Upper lobe of left lung (tissue), 6 donors: ENCODE data around the gene OR13C3. TPM values are rescaled to one million over a fixed set of nuclear protein-coding genes. Genes with fewer than 3 reads are reported as not detected.

ENCODE experiments used
- ATAC-seq, 2 donors: fragments of 200-7000 bp; cut with Tn5 transposase; one replicate each; pipeline ENCODE4 v1.9.1; 2022; ENCODE audit warnings: mild to moderate bottlenecking in 2 of 2, moderate library complexity in 2 of 2; ENCODE audit not compliant: low FRiP score in 2 of 2
- DNase-seq, 2 donors: peaks; one replicate each; pipeline ENCODE4 v3.0.0-alpha.2; 2019 to 2020
- H3K27ac ChIP-seq, 4 donors: fragments of 200-600 bp; sonication (generic); one replicate each; pipeline ENCODE4 v1.5.1; 2016 to 2019
- H3K27me3 ChIP-seq, 4 donors: fragments of 200-600 bp; sonication (generic); one replicate each; pipeline ENCODE4 v1.5.1; 2017 to 2019
- H3K36me3 ChIP-seq, 4 donors: fragments of 200-600 bp; sonication (generic); one replicate each; pipeline ENCODE4 v1.5.1; 2016 to 2019
- H3K4me1 ChIP-seq, 4 donors: fragments of 200-600 bp; sonication (generic); one replicate each; pipeline ENCODE4 v1.5.1; 2018 to 2019
- H3K4me3 ChIP-seq, 4 donors: fragments of 200-600 bp; sonication (generic); one replicate each; pipeline ENCODE4 v1.5.1; 2017 to 2019; ENCODE audit warnings: mild to moderate bottlenecking in 2 of 4, moderate library complexity in 1 of 4
- H3K9me3 ChIP-seq, 4 donors: fragments of 200-600 bp; sonication (generic); one replicate each; pipeline ENCODE4 v1.5.1; 2018 to 2019
- EP300 ChIP-seq, 4 donors: sonication (generic); formaldehyde crosslinking; IDR thresholded peaks; one replicate each; pipeline ENCODE4 v1.5.1; 2017; ENCODE audit warnings: antibody characterized with exemption in 4 of 4, control low read depth in 2 of 4
- POLR2A ChIP-seq, 4 donors: fragments of 450-650 bp; IDR thresholded peaks; one replicate each; pipeline ENCODE4 v1.5.1; 2016 to 2017; ENCODE audit warnings: antibody characterized with exemption in 4 of 4, mild to moderate bottlenecking in 2 of 4
- POLR2AphosphoS5 ChIP-seq, 2 donors: sonication (generic); formaldehyde crosslinking; IDR thresholded peaks; one replicate each; pipeline ENCODE4 v1.5.1; 2017; ENCODE audit warnings: antibody characterized with exemption in 2 of 2
- WGBS, 2 donors: methylation state at CpG; one replicate each; pipeline ENCODE4 v1.1.5; 2017 to 2018; 5-methylcytosine and 5-hydroxymethylcytosine counted together
- total RNA-seq, 6 donors: library from RNA; depleted of rRNA in 4 of 6; stranded (reverse); fragments of >200 nt in 4 of 6; gene quantifications; one replicate each; pipeline versions ENCODE4 v1.1.0 to v1.2.1, GENCODE V29; 2016 to 2021
- TF ChIP-seq, protein P1 (sequence below), 6 experiments: fragments of 450-650 bp in 4 of 6; fragments of 200-600 bp in 2 of 6; sonication (generic) in 2 of 6; IDR thresholded peaks; one replicate each; pipeline ENCODE4 v1.5.1; 2016 to 2019; ENCODE audit warnings: antibody characterized with exemption in 6 of 6
- donor health status: DM: no; HTN: no; CAD: no; lungs with moderate emphysema.
- donor health status: DM: no; HTN: yes; CAD: no; lungs with severe emphysema.

The OR13C3 gene
- under 1 TPM in 1 of 6 donors, not detected in 5; 0.59 TPM for total RNA-seq

DNA sequence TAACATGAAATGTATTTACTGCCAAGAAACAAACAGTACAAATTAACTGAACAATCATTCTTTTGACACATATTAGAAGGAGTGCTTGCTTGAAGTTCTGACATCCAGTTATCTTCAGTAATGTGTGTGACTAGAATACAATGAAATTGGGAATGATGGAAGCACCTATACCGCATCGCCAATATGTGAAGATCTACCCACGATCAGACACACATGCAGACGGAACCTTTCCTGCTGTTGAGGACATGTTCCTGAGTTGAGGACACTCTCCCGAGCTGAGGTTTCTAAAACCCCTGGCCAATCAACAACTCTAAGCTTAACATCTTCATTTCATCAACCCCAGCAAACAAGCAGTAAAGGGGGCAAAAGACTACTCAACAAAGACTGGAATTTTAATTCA is at the start of gene OR13C3:
Gene OR13C3, minus strand, starts transcription at position 101 of the 400 bp plus-strand sequence. CDS start 133 bp downstream, outside the sequence.
- Histone ChIP-seq H3K27me3 (no peaks in the 10 kb centered on the region), H3K27ac (no peak within 1 kb of the TSS), H3K36me3 (no peaks in the 10 kb centered on the region), H3K4me1 (no peaks in the 10 kb centered on the region), H3K9me3 (no peaks in the 10 kb centered on the region), H3K4me3 (no peak within 1 kb of the TSS)
- TF ChIP-seq, protein P1, sequence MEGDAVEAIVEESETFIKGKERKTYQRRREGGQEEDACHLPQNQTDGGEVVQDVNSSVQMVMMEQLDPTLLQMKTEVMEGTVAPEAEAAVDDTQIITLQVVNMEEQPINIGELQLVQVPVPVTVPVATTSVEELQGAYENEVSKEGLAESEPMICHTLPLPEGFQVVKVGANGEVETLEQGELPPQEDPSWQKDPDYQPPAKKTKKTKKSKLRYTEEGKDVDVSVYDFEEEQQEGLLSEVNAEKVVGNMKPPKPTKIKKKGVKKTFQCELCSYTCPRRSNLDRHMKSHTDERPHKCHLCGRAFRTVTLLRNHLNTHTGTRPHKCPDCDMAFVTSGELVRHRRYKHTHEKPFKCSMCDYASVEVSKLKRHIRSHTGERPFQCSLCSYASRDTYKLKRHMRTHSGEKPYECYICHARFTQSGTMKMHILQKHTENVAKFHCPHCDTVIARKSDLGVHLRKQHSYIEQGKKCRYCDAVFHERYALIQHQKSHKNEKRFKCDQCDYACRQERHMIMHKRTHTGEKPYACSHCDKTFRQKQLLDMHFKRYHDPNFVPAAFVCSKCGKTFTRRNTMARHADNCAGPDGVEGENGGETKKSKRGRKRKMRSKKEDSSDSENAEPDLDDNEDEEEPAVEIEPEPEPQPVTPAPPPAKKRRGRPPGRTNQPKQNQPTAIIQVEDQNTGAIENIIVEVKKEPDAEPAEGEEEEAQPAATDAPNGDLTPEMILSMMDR (IDR thresholded peaks at IDR 0.05), result no peak
- TF ChIP-seq POLR2A (IDR thresholded peaks at IDR 0.05) (no peak), EP300 (IDR thresholded peaks at IDR 0.05) (no peak), POLR2AphosphoS5 (IDR thresholded peaks at IDR 0.05) (no peak)
- WGBS, 2 donors, result 92 to 95% methylated on average over 5 of the region's 5 CpGs
- no peak for ATAC-seq
- no peak for DNase-seq

DNA sequence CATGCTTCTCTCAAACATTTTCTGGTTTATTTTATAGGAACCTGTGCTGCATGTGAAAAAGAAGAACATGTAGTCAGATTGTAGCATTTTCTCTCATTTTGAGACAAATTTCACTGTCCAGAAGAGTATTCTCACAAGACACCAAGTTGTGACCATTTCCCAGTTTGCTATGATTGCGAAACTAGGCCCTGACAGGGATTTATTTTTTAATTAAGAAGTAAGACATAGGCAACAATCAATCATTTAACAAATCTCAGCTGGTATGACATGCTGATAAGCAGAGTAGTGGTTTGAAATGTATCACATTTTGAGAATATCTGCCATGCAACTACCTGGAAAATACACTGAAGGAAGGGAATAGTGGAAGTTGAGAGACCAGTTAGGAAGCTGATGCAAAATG is 43.9 kb upstream of the OR13C3 start:
- TF ChIP-seq POLR2A (IDR thresholded peaks at IDR 0.05) (no peak), POLR2AphosphoS5 (IDR thresholded peaks at IDR 0.05) (no peak), EP300 (IDR thresholded peaks at IDR 0.05) (no peak)
- TF ChIP-seq, protein P1 (IDR thresholded peaks at IDR 0.05), result no peak
- H3K27ac ChIP-seq, result no peak overlapping the region
- H3K27me3 ChIP-seq, result no peaks in the 10 kb centered on the region
- DNase-seq (no peak), ATAC-seq (no peak)
- WGBS, 2 donors, result 91 to 96% methylated on average over 1 of the region's 1 CpG
- H3K4me1 ChIP-seq, result no peaks in the 10 kb centered on the region
- no peaks in the 10 kb centered on the region for H3K9me3 ChIP-seq
- no peaks in the 10 kb centered on the region for H3K36me3 ChIP-seq
- no peak overlapping the region for H3K4me3 ChIP-seq

DNA sequence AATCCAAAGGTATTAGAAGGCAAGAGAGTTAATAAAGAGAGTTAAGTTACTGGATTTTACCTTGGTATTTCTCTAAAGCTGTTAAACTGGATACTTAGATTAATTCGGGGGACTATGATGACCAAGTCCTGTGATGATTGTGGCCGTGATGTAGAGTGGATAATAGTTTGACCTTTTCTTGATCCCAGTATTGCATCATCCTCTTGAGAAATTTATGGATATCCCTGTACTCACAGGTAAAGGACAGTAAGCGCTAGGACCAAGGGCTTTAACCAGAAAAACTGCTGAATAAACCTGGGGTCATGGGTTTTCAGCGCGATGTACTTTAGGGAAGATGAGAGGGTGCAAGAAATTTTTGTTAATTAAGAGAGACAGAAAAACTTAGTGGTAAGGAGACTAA is 40.6 kb upstream of the OR13C3 start:
- no peaks in the 10 kb centered on the region for H3K4me1 ChIP-seq
- no peaks in the 10 kb centered on the region for H3K36me3 ChIP-seq
- DNase-seq (no peak), ATAC-seq (no peak)
- H3K27me3 ChIP-seq, result no peaks in the 10 kb centered on the region
- WGBS, 2 donors, result 81 to 88% methylated on average over 5 of the region's 5 CpGs
- TF ChIP-seq POLR2AphosphoS5 (IDR thresholded peaks at IDR 0.05), result no peak
- TF ChIP-seq, protein P1 (IDR thresholded peaks at IDR 0.05), result no peak
- no peak for TF ChIP-seq EP300 (IDR thresholded peaks at IDR 0.05)
- H3K4me3 ChIP-seq, result no peak overlapping the region
- no peak overlapping the region for H3K27ac ChIP-seq
- peaks cover 0 to 6% (median 2%) of the 10 kb centered on the region in 4 donors for H3K9me3 ChIP-seq

DNA sequence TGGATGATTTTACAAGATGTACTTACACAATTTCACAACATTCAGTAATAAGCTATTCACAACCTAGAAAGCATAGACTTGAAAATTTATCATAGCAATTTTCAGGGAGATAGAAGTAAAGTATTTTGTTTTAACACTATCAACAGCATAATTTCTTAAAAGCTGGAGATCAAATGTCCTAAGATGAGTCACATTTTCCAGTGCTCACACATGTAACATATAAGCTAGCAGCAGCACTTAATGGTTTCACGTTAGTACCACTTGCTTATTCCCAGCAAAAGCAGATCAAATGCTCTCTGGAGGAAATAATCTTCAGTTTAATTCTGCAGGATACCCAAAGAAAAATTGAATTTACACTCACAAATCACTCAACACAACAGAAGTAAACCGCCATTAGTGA is 38.8 kb upstream of the OR13C3 start:
- TF ChIP-seq POLR2A (IDR thresholded peaks at IDR 0.05) (no peak), POLR2AphosphoS5 (IDR thresholded peaks at IDR 0.05) (no peak), EP300 (IDR thresholded peaks at IDR 0.05) (no peak)
- TF ChIP-seq, protein P1 (IDR thresholded peaks at IDR 0.05), result no peak
- H3K4me1 ChIP-seq, result no peaks in the 10 kb centered on the region
- 75 to 79% methylated on average over 2 of the region's 2 CpGs for WGBS, 2 donors

DNA sequence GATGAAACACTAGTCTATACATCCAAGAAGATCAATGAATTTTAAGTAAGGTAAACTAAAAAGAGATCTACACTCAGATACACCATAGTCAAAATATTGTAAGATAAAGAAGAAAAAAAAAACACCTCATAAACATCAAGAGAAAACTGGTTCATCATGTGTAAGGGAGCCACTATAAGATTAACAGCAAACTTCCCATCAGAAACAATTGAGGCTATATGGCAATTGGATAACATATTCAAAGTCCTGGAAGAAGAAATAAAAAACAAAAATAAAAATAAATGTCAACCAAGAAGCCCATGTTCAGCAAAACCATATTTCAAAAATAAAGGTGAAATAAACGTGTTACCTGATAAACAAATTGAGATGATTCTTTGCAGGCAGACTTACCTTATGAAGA is 36.0 kb upstream of the OR13C3 start:
- Histone ChIP-seq H3K27me3 (no peaks in the 10 kb centered on the region), H3K4me1 (no peaks in the 10 kb centered on the region), H3K27ac (no peak overlapping the region), H3K36me3 (no peaks in the 10 kb centered on the region), H3K4me3 (no peak overlapping the region), H3K9me3 (peaks cover 0 to 7% (median 2%) of the 10 kb centered on the region in 4 donors)
- WGBS, 2 donors, result 59 to 70% methylated on average over 1 of the region's 1 CpG
- TF ChIP-seq, protein P1 (IDR thresholded peaks at IDR 0.05), result no peak
- no peak for TF ChIP-seq EP300 (IDR thresholded peaks at IDR 0.05)
- no peak for TF ChIP-seq POLR2AphosphoS5 (IDR thresholded peaks at IDR 0.05)
- no peak for TF ChIP-seq POLR2A (IDR thresholded peaks at IDR 0.05)
- DNase-seq (no peak), ATAC-seq (no peak)

More for the DNA sequence above, 38.8 kb upstream of the OR13C3 start:
- DNase-seq (no peak), ATAC-seq (no peak)
- Histone ChIP-seq H3K4me3 (no peak overlapping the region), H3K27me3 (no peaks in the 10 kb centered on the region), H3K9me3 (peaks cover 0 to 7% (median 2%) of the 10 kb centered on the region in 4 donors), H3K27ac (no peak overlapping the region), H3K36me3 (no peaks in the 10 kb centered on the region)
